ENCODE data around the gene ARGLU1. TPM values are rescaled to one million over a fixed set of nuclear protein-coding genes. Genes with fewer than 3 reads are reported as not detected.

The ARGLU1 gene
- total RNA-seq, 1 donor from 2014 or later, result 26.0 TPM

DNA sequence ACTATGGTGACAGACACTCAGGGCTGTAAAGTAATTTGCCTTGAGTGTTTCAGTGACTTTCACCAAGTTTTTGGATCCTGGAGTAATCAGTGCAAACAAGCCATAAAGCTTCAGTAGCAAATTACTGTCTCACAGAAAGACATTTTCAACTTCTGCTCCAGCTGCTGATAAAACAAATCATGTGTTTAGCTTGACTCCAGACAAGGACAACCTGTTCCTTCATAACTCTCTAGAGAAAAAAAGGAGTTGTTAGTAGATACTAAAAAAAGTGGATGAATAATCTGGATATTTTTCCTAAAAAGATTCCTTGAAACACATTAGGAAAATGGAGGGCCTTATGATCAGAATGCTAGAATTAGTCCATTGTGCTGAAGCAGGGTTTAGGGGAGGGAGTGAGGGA is 9.4 kb downstream of the ARGLU1 start:
- intact Hi-C loops (cut with DNase I), result no loop called here
- ATAC-seq, result no peak
- DNase-seq (ENCODE audit: missing footprints), result no peak

DNA sequence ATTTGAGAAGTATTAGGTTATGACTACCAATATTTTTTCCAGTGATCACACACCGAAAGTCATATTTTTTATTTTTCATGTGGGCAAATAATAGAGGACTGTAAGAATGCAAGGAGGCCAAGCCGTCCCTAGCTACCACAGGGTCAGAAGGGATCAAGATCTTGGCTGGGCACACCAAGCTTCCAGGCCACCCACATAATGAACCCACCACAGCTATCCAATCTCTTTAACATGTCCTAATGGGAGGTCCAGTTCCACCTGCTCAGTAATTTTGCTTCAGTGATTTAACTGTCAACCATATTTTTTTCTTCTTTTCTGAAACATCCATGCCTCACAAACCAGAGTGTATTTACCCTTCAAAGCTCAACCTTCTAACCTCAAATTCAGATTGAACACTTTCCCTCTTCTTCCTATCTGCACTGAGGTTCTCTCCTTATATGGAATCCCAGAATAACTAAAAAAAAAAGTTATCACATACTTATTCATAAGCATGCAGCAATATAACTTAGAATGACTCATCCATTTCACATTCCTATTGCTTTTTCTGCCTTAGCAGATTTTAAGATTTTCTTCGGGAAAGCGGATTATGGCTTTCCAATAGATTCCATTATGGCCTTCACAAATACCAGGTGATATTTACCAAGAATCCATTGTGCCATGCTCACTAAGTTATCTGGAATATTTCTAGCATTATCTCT is 12.2 kb downstream of the ARGLU1 start:
- DNase-seq (ENCODE audit: missing footprints) (no peak), ATAC-seq (no peak)
- intact Hi-C loops (cut with DNase I), result no loop called here

DNA sequence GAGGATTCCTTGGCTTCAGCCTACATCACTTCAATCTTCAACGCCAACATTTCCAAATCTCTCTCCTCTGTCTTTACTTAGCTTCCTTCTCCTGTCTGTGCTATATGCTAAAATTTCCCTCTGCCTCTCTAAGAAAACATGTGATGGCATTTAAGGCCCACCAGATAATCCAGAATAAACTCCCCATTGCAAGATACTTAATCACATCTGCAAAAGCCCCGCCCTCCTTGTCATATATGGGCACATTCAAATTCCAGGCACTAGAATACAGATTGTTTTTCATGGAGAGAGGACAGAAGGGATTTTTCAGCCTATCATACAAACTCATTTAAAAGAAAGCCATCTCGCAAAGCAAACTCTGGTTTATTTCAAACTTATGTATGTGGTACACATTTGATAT is 16.2 kb downstream of the ARGLU1 start:
- intact Hi-C loops (cut with DNase I), result loop anchor here (5.0 kb wide), 2 partner anchors 71 to 366 kb away; no protein-coding TSS in a partner anchor
- ATAC-seq (no peak), DNase-seq (ENCODE audit: missing footprints) (no peak)

DNA sequence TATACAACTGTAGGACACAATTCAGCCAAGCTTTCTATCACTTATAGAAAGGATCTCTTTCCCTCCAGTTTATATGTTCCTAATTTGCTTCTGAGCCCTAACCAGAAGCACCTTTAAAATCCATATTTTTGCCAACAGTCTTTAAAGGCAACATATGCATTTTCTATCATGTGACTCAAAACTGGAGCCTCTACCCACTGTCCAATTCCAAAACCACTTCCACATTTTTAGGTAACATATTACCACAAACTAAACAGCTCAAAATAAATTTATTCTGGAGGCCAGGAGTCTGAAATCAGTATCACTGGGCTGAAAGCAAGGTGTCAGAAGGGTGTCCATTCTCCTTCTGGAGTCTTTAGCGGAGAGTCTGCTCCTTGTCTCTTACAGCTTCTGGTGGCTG is 16.6 kb downstream of the ARGLU1 start:
- intact Hi-C loops (cut with DNase I), result loop anchor here (5.0 kb wide), 2 partner anchors 71 to 366 kb away; no protein-coding TSS in a partner anchor
- no peak for ATAC-seq
- no peak for DNase-seq (ENCODE audit: missing footprints)

DNA sequence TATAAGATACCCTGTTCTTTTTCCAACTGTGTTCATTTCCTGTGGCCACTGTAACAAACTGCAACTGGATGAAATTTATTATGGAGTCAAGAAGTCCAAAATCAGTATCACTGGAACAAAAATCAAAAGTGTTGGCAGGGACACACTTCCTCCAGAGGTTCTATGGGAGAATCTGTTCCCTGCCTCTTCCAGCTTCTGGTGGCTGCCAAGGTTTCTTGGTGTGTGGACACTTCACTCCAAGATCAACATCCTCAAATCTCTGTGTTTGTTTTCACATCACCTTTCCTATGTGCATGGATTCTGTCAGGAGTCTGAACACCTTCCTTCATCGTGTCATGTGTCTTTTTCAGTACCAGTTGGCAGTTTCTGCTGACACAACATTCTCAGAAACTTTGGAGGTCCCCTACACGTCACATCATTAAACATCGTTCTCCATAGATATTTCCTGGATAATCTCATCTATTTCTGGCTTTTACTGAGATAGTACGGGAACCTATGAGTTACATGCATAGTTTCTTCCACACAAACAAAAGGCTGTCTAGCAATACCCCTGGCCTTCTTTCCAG is 17.3 kb downstream of the ARGLU1 start:
- ATAC-seq (peak; percentile 76), DNase-seq (ENCODE audit: missing footprints) (no peak)
- intact Hi-C loops (cut with DNase I), result loop anchor here (5.0 kb wide), 2 partner anchors 72 to 367 kb away; no protein-coding TSS in a partner anchor

DNA sequence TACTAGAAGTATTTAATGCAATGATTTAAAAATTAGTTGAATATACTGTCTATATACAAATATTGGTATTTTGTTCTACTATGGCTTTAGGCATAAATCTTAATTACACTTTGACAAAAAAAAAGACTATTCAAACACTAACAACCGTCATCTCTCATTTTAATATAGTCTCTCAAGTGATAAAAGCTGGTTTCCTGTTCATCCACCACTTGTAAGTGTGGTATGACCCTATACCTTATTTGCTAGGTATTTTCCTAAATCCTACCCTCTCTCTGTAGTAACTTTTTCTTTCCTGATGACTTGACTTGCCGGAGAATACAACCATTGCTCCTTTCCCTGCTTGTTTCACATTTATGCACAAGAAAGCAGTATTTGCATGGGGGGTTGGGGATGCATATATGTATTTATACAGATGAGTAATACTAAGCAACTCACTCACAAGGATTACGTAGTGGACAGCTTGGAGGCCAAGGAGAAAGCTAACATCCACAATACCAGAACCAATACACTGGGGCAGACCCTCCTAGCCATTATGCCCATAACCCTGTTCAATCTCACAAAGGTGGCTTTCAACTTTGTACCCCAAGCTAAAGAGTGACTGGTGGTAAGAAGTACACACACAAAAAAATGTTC is 19.8 kb downstream of the ARGLU1 start:
- ATAC-seq (no peak), DNase-seq (ENCODE audit: missing footprints) (no peak)
- intact Hi-C loops (cut with DNase I), result no loop called here

DNA sequence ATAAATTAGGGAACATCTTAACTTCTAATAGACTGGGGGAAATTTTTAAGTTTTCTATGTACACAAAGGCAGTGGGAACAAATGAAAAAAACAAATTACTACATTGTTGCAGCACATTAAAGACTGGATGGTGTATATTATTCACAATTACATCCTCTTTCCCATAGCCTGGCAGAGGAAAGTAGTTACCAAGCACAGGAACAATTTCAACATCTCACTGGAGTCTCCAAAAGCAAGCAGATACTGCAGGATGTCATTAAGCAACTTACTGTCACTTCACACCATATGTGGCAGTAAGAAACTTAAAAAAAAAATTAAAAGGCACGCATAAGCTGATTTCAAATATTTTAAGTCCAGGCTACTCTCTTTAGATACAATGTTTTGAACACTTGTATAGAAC is 26.1 kb downstream of the ARGLU1 start:
- no peak for ATAC-seq
- DNase-seq (ENCODE audit: missing footprints), result no peak
- intact Hi-C loops (cut with DNase I), result no loop called here

DNA sequence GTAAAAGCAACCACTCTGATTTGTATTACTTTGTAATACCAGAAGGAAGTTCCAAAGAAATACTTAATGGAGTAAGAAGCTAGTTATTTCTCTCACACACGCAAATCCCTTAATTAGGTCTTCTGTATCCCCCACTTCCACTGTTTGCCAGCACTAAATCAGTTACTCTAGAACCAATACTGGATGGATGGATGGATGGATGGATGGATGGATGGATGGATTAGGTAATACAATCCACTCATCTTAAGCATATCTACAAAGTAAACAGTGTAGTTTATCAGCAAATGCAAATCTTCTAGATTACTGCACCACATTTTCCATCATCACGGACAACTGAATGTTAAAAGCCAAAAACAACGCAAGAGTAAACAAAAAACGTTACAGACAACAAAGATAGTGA is 27.3 kb downstream of the ARGLU1 start:
- DNase-seq (ENCODE audit: missing footprints), result no peak
- intact Hi-C loops (cut with DNase I), result no loop called here
- no peak for ATAC-seq

DNA sequence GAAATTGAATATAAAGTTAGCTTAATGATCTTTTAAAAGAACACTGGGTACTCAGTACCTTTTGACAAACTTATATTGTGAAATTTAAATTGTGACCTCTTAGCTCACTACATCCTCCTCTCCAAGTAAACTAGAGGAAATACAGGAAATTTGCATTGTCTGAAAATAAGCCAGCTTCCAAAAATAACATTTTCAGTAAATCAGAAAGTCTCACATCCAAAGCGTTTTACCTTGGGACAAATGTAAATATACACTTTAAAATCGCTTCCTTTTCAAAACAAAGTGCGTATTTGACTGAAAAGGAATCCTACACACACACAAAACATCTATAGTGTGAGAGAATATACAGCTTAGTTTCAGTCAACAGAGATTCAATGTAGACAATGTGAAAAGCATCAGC is 30.4 kb downstream of the ARGLU1 start:
- ATAC-seq, result no peak
- DNase-seq (ENCODE audit: missing footprints), result no peak
- intact Hi-C loops (cut with DNase I), result loop anchor here (2.0 to 10.0 kb wide), 6 partner anchors 83 to 1965 kb away; no protein-coding TSS in a partner anchor

DNA sequence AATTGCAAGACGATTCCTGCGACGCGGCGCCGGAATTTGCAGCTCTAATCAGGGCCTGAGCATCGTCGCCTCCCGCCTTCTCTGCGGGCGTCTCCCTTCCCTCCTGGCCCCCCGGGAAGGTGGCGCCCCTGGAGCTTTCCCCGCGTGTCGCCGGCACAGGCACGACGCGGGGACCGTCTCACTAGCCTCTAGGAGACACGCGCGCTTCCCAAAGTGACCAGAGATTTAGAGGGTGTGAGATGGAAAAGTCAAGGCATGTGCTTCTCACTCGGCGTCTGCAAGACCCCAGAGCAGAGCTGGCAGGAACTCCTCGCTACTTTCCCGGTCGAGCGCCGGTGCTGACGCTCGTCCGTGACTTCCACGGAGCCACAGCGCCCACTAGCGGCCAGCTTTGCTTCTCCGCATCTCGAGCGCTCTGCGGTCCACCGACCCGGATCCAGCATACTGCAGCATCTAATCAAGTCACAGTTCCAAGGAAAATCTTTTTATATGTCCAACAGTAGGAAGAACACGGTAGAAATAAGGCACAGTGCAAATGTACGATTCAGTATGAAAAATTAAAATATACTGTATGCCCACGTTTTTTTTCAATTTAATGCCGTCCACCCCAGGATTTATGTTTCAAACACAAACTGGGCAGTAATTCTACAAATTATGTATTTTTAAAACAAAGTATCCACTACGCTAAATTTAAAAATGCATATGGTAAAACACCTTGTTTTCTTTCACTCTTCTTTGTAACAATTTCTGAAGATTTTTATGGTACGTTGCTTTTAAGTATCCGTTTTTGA is 31.5 kb downstream of the ARGLU1 start:
- ATAC-seq, result peak; percentile 79
- peak; percentile 95 for DNase-seq (ENCODE audit: missing footprints)
- intact Hi-C loops (cut with DNase I), result loop anchor here (2.0 to 10.0 kb wide), 6 partner anchors 84 to 1964 kb away; no protein-coding TSS in a partner anchor

DNA sequence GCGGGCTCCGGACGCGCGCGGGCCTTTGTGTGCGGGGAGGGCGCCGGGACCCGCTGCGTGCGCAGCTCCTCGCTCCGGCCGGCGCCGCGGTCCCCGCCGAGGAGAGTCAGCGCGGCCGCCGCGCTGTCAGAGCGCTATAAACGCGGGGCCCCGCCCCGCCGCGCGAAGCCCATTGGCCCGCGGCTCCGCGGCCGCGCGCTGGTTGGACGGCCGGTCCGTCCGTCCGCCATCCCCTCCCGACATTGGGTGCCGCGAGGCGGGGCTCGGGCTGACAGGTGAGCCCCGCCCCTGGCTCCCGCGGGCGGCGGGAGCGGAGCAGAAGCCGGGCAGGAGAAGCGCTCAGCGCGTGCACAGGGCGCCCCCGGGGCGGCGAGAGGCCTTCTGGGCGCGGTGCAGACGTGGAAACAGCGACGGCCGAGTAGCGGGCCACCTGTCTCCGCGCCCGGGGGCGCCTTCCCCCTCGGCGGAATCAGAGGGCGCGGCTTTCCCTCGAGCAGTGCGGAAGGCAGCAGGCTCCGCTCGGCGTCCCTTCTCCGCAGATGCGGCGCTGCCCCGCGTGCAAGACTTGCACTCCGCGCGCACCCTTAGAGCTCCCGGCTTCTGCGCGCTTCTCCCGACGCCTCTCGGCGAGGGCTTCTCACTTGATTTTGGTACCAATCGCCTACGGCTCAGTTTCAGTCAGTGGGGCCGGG is 32.2 kb downstream of the ARGLU1 start, which contains the start of gene EFNB2:
TSS of gene EFNB2 (minus strand) at position 111 of the 692 bp plus-strand sequence. CDS start 698 bp downstream, outside the sequence.
- intact Hi-C loops (cut with DNase I), result loop anchor here (1.0 to 10.0 kb wide), 7 partner anchors 32 to 1963 kb away; no protein-coding TSS in a partner anchor
- DNase-seq (ENCODE audit: missing footprints) (peak; percentile 95), ATAC-seq (peak; percentile 96)

DNA sequence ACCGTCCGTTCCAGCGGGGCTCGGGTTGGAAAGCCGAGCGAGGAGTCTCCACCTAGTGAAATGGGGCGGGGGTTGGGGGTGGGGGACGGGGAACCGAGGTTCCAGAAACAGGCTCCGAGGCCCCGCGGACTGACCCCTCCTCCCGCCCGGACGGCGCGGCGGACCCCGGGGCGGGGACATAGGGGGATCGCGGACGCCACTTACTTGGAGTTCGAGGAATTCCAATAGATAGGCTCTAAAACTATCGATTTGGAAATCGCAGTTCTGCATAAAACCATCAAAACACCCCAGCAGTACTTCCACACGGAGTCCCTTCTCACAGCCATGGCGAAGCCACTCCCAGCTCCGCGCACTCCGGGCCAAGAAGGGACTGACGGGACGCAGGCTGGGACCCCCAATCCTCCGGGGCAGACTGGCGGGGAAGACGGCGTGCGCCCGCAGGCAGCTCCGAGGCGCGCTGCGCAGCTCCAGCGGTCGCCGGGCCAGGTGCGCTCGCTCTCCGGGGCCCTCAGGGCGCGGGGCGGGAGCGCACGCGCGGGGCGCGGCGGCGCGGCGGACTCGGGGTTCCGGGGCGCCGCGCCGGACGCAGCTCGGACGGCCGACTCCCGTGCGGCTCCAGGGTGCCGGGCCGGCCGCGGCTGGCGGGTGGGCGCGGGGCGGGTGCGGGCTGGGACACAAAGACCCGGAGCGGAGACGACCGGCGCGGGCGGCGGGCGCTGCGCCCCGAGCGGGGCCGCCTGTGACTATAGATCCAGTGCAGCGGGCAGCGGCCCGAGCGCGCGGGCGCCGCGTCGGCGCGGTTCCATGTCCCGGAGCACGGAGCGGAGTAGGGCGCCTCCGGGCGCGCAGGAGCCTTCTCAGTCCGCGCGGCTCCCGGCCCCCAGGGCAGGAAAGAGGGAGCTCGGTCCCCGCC is 33.0 kb downstream of the ARGLU1 start:
- ATAC-seq, result peak; percentile 6
- peak; percentile 70 for DNase-seq (ENCODE audit: missing footprints)
- intact Hi-C loops (cut with DNase I), result loop anchor here (1.0 to 10.0 kb wide), 6 partner anchors 32 to 1963 kb away; no protein-coding TSS in a partner anchor

DNA sequence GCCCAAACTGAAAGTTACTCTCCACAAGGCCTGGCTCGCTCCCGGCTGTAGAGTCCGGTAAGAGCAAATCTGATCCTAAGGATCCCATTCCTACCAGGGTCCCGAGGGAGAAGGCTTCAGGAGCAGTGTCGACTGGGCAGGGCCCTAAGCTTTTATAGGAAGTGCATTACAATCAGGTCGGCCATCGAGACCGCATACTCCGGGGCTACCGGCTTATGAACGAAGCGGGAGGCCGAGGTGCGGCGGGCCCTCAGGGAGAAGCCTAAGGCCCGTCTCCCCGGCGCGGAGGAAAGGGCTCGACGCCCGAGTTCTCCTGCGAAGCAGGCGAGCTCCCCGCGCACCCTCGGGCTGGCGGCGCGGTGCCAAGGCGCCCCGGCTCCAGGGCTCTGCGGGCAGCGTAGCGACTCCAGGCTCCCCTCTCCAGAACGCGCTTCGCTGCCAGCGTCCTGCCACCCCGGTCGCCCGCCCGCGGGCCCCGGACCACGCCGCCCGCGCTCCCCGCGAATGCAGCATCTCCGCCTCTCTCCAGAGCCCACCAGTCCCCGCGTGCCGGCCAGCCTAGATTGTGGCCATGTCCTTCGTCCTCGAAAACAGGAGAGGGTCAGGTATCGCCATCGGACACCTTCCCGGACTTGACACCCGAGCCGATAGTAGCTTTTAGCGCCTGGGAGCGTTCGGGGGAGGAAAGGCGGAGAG is 33.8 kb downstream of the ARGLU1 start:
- ATAC-seq (no peak), DNase-seq (ENCODE audit: missing footprints) (no peak)
- intact Hi-C loops (cut with DNase I), result loop anchor here (2.0 to 10.0 kb wide), 6 partner anchors 42 to 1749 kb away; no protein-coding TSS in a partner anchor

DNA sequence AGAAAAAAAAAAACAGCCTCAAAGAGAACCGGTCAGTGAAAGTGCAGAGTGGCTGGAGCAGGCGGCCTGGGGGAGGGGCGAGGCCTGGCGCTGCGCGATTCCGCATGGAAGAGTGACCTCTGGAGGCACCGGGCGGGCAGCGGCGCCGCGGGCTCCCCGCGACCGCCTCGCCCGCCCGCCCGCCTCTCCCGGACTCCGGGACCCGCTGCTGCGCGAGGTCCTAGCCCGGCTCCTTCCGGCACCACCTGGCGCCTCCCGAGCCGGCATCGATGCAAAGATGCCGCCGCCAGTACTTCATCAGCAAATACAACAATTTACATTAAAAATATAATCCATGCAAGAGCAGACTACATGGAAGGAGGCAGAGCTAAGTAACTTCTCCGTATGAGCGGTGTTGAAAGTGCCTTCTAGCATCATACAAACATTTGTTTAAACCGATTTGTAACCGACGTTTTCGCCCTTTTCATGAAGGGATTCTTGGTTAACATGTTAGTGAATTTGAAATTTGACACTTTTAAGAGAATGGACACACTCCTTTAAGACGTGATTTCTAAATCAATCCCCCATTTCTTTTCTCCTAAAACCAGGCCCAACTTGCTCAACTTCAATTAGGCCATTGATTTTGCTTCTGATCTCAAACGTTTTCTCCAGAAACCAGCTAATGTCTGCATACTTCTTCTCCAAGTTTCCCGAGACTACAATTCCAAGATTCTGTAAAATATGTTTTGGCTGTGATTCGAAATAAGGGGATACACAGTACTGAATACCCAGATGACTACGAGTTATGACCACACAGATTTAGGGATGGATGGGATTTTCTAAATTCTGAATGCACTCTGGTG is 34.6 kb downstream of the ARGLU1 start:
- ATAC-seq (peak; percentile 79), DNase-seq (ENCODE audit: missing footprints) (peak; percentile 91)
- intact Hi-C loops (cut with DNase I), result loop anchor here (2.0 to 10.0 kb wide), 6 partner anchors 41 to 1749 kb away; no protein-coding TSS in a partner anchor

DNA sequence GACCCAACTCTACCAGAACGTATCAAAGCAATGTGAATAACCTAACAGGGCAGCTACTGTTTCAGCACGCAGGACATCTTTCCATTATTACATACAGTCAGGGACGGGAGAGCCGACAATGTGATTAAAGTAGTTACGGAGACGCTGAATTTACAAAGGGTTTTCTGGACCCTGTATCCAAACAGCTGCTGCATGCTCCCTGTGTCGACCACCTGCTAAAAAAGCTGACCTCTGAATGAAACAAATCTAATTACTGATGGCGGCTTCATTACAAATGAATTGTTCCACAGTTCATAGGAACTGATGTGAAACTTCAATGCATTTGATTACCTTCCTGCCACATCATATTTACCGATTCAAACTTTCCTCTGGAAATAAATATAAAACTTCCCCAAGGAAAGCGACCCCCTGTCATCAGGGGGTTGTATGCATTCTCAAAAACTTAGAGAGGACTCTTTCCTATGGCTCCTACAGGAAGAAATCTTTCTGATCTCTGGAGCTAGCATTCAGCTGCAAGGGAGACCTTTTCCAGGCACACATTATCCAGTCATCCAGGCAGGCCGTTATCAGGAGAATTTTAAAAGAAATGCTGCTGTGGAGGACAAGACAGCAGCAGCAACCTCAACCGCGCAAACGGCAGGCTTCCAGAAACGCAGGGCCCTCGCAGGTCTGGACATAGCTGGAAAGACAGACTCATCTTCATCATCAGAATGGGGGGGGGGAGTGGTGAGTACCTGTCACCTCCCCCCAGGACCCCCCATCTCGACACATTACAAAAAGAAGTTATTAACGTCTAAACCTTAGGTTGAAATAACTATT is 35.6 kb downstream of the ARGLU1 start:
- no peak for DNase-seq (ENCODE audit: missing footprints)
- intact Hi-C loops (cut with DNase I), result loop anchor here (2.0 to 10.0 kb wide), 6 partner anchors 40 to 1748 kb away; no protein-coding TSS in a partner anchor
- no peak for ATAC-seq
